ENCODE results near the gene BIRC7.
"Not testable (repeated sequence)": the region's sequence is repeated elsewhere in the genome, so short reads cannot be mapped to it uniquely, and the experiment has no call there.

DNA sequence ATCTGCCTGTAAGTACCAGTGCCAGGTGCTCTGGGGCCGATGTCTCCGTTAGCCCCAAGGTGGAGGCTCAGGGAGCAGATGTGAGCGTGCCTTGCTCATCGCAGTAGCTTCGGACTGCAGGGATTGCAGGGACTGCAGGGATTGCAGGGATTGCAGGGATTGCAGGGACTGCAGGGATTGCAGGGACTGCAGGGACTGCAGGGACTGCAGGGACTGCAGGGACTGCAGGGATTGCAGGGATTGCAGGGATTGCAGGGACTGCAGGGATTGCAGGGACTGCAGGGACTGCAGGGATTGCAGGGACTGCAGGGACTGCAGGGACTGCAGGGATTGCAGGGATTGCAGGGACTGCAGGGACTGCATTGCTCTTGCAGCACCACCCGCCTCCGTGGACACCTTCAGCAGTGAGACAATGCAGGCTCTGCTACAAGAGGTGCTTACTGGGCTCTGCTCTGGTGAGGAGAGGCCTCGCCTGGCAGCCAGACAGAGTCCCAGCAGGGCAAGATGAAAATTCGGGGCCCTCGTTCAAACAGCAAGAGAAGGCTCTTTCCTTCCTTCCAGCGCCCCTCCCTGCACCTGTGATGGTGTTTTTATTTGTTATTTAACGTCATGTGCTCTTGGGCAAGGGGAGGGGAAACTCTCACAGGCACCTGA is 14.2 kb upstream of the BIRC7 start:
- TF ChIP-seq SUZ12 (IDR thresholded peaks at IDR 0.05; ENCODE audit: extremely low read depth, insufficient read depth, insufficient read length); YY1 (IDR thresholded peaks at IDR 0.05; ENCODE audit: insufficient read depth, insufficient read length); ZNF274 (IDR thresholded peaks at IDR 0.05; ENCODE audit: low read depth, low read length): not testable (repeated sequence)

Measured in NT2/D1 (cell line).